Kidney (tissue), 14 donors: ENCODE measurements around the gene GNB1L. TPM values are rescaled to one million over a fixed set of nuclear protein-coding genes. Genes with fewer than 3 reads are reported as not detected.
A peak's percentile ranks its signal among the peaks of the same experiment; 100 is the strongest.

Experiments used
- DNase-seq, 5 donors: peaks; one replicate each; pipeline ENCODE4 v3.0.0-alpha.2; 2013 to 2020
- FAIRE-seq: peaks from 2 replicates; lab custom pipeline; 2012; peaks lifted over from hg19 to GRCh38; lab: Jason Lieb, UNC
- H3K27ac ChIP-seq, 2 donors: one replicate each; pipeline ENCODE4 v1.7.0; 2013; ENCODE audit warnings: low read depth in 2 of 2, low read length in 2 of 2, inconsistent platforms in 1 of 2
- H3K27me3 ChIP-seq: one replicate; pipeline ENCODE4 v1.7.1; 2013; ENCODE audit warnings: low read length, inconsistent platforms; ENCODE audit not compliant: control insufficient read depth, insufficient read depth
- H3K36me3 ChIP-seq, 3 donors: one replicate each; pipeline versions ENCODE4 v1.7.0 to v1.7.1; 2013; ENCODE audit warnings: low read length in 3 of 3, control low read depth in 1 of 3, inconsistent platforms in 1 of 3; ENCODE audit not compliant: insufficient read depth in 3 of 3, control insufficient read depth in 2 of 3
- H3K4me1 ChIP-seq, 3 donors: one replicate each; pipeline versions ENCODE4 v1.7.0 to v1.7.1; 2013; ENCODE audit warnings: low read length in 3 of 3, inconsistent platforms in 1 of 3, low read depth in 1 of 3; ENCODE audit not compliant: control insufficient read depth in 2 of 3, insufficient read depth in 2 of 3
- H3K4me3 ChIP-seq, 3 donors: one replicate each; pipeline versions ENCODE4 v1.7.0 to v1.8.1; 2013; ENCODE audit warnings: low read length in 3 of 3, control low read depth in 1 of 3, inconsistent platforms in 1 of 3
- H3K9ac ChIP-seq, 3 donors: one replicate each; pipeline versions ENCODE4 v1.7.0 to v1.7.1; 2013; ENCODE audit warnings: low read length in 3 of 3, control low read depth in 1 of 3, inconsistent platforms in 1 of 3
- H3K9me3 ChIP-seq, 3 donors: one replicate each; pipeline versions ENCODE4 v1.7.0 to v1.7.1; 2013; ENCODE audit warnings: low read length in 3 of 3, control low read depth in 1 of 3, inconsistent platforms in 1 of 3; ENCODE audit not compliant: control insufficient read depth in 2 of 3, insufficient read depth in 1 of 3
- CTCF ChIP-seq: IDR thresholded peaks from 3 replicates; pipeline ENCODE4 v1.5.1; 2012; ENCODE audit warnings: mild to moderate bottlenecking, moderate library complexity, borderline replicate concordance; ENCODE audit not compliant: insufficient read depth; ENCODE audit errors: extremely low read depth
- intact Hi-C: fragments of 100-400 bp; cut with DNase I; formaldehyde crosslinking; loops from one replicate; pipeline ENCODE4 v1.11.1; 2022
- polyA plus RNA-seq: library from polyadenylated mRNA; stranded (reverse); fragments of 350-450 nt; fragmentation: Illumina TruSeq; extraction: RNeasy Lipid Tissue Mini Kit (QIAGEN cat#74804); gene quantifications from one replicate; pipeline ENCODE4 v1.2.3, GENCODE V29; 2014; ENCODE audit warnings: low read depth, low replicate concordance; ENCODE audit not compliant: insufficient read depth
- total RNA-seq: library from RNA; stranded (reverse); fragmentation: NEBNext Ultra II Directional; extraction: Animal tissue kit (Norgen Biotek cat#: 25700); gene quantifications from one replicate; pipeline ENCODE4 v1.2.1, GENCODE V29; 2021
- donor health status: control.
- donor health status: control.
- donor health status: control.
- donor health status: control.
- donor health status: control.
- donor health status: DM: yes; HTN: yes; CAD: no.
- donor health status: Normal renal cell carcinoma (clear cell type).

GNB1L gene
- total and polyA plus RNA-seq, 2 donors from 2014 or later: 4.0 to 4.4 TPM

GRCh38 chr22:19801340-19802000 is 53.2 kb downstream of the GNB1L start:
- FAIRE-seq (no peak), DNase-seq (peak in 2 of 5 donors; percentile 35 to 37)
- Histone ChIP-seq H3K9ac (no peak overlapping the region), H3K27me3 (no peaks in the 10 kb centered on the region), H3K36me3 (no peaks in the 10 kb centered on the region), H3K27ac (no peak overlapping the region), H3K4me3 (no peak overlapping the region), H3K4me1 (no peaks in the 10 kb centered on the region), H3K9me3 (no peaks in the 10 kb centered on the region)
- no peak for TF ChIP-seq CTCF
- intact Hi-C loops: no loop called here

- intact Hi-C loops: no loop called here
- no peak for FAIRE-seq
These were observed 53.9 kb downstream of the GNB1L start for GRCh38 chr22:19800761-19801244.

GRCh38 chr22:19800306-19800705 is 54.4 kb downstream of the GNB1L start:
- no peak overlapping the region for H3K27ac ChIP-seq
- H3K4me3 ChIP-seq: no peak overlapping the region
- no peaks in the 10 kb centered on the region for H3K9me3 ChIP-seq
- H3K36me3 ChIP-seq: no peaks in the 10 kb centered on the region
- no peak for FAIRE-seq
- no peaks in the 10 kb centered on the region for H3K27me3 ChIP-seq
- peak in 1 of 5 donors; percentile 59 for DNase-seq
- intact Hi-C loops: no loop called here
- TF ChIP-seq CTCF: no peak
- no peaks in the 10 kb centered on the region for H3K4me1 ChIP-seq
- H3K9ac ChIP-seq: no peak overlapping the region

More at GRCh38 chr22:19800761-19801244, 53.9 kb downstream of the GNB1L start:
- no peak overlapping the region for H3K9ac ChIP-seq
- no peaks in the 10 kb centered on the region for H3K4me1 ChIP-seq
- no peak overlapping the region for H3K27ac ChIP-seq
- H3K36me3 ChIP-seq: no peaks in the 10 kb centered on the region
- DNase-seq: peak in 2 of 5 donors; percentile 51 to 69
- no peaks in the 10 kb centered on the region for H3K27me3 ChIP-seq
- H3K9me3 ChIP-seq: no peaks in the 10 kb centered on the region
- H3K4me3 ChIP-seq: no peak overlapping the region
- TF ChIP-seq CTCF: no peak
